AG04449 (cell line): ENCODE measurements around the gene ZNF140.

Experiments
- CTCF ChIA-PET: fragments of 350-600 bp; formaldehyde crosslinking; extraction: SDS; loops from one replicate; lab custom pipeline; 2021; ENCODE audit warnings: antibody characterized with exemption; lab: Yijun Ruan, JAX
- POLR2A ChIA-PET: fragments of 400-600, 350-600 bp; formaldehyde crosslinking; extraction: SDS; loops from one replicate; lab custom pipeline; 2020; ENCODE audit warnings: antibody characterized with exemption, inconsistent platforms; lab: Yijun Ruan, JAX
- DNase-seq: peaks from one replicate; pipeline ENCODE4 v3.0.0-alpha.2; 2010; ENCODE audit warnings: low read depth, low spot score
- H3K4me3 ChIP-seq: 2 replicates; pipeline ENCODE4 v1.5.1; 2011; ENCODE audit warnings: low read depth, mild to moderate bottlenecking, control low read depth, low read length
- CTCF ChIP-seq: IDR thresholded peaks from one replicate; pipeline ENCODE4 v1.5.1; 2011; ENCODE audit warnings: mild to moderate bottlenecking, moderate library complexity, low read length, control low read depth, inconsistent platforms; ENCODE audit not compliant: insufficient read depth; ENCODE audit errors: missing control alignments

Gene ZNF140

GRCh38 chr12:133124674-133125073 lies 44.0 kb downstream of the ZNF140 start:
- POLR2A ChIA-PET: no interaction called here
- CTCF ChIA-PET: no interaction called here
- no peak for TF ChIP-seq CTCF
- H3K4me3 ChIP-seq: no peak overlapping the region
- no peak for DNase-seq

- ChIA-PET POLR2A (interaction anchor here (1.2 to 1.4 kb wide), 2 partner anchors 50 to 52 kb away, joined by 4 to 5 read pairs; partner anchors contain the start of gene ZNF268), CTCF (no interaction called here)
- no peak for DNase-seq
- TF ChIP-seq CTCF: no peak
- peak overlapping the region; percentile 93 for H3K4me3 ChIP-seq
Observed at GRCh38 chr12:133129368-133130037, 48.8 kb downstream of the ZNF140 start.

- POLR2A ChIA-PET: interaction anchor here (0.6 to 1.4 kb wide), 3 partner anchors 17 to 51 kb away, joined by 3 to 5 read pairs (median 4); partner anchors contain the start of gene ZNF268
- H3K4me3 ChIP-seq: peak within 1 kb of the TSS; percentile 93
- no peak for TF ChIP-seq CTCF
- DNase-seq: peak; percentile 55
- CTCF ChIA-PET: interaction anchor here (0.7 kb wide), 1 partner anchor 51 kb away, joined by 3 read pairs; the partner anchor contains the start of gene ZNF268
Observed at GRCh38 chr12:133130038-133130807, 49.5 kb downstream of the ZNF140 start, which contains the start of the genes ZNF10 and ZNF891. TSS of gene ZNF10 (plus strand) at chr12:133130627. CDS start at chr12:133144493, 13,866 bp downstream. TSS of gene ZNF891 (minus strand) at chr12:133130274. CDS start at chr12:133121918, 8,356 bp downstream.

- TF ChIP-seq CTCF: no peak
- H3K4me3 ChIP-seq: peak overlapping the region; percentile 93
- DNase-seq: no peak
- CTCF ChIA-PET: interaction anchor here (0.7 to 1.3 kb wide), 2 partner anchors 50 kb away, joined by 3 to 4 read pairs; partner anchors contain the start of gene ZNF268
- POLR2A ChIA-PET: interaction anchor here (1.2 to 1.4 kb wide), 2 partner anchors 51 kb away, joined by 4 to 5 read pairs; partner anchors contain the start of gene ZNF268
Observed at GRCh38 chr12:133130808-133131128, 50.0 kb downstream of the ZNF140 start.

- no peak for TF ChIP-seq CTCF
- ChIA-PET POLR2A (no interaction called here), CTCF (no interaction called here)
- no peak for DNase-seq
- H3K4me3 ChIP-seq: no peak overlapping the region
Observed at GRCh38 chr12:133135747-133136146, 55.0 kb downstream of the ZNF140 start.

GRCh38 chr12:133145981-133146380 lies 65.3 kb downstream of the ZNF140 start:
- CTCF ChIA-PET: no interaction called here
- H3K4me3 ChIP-seq: no peak overlapping the region
- TF ChIP-seq CTCF: no peak
- no peak for DNase-seq
- POLR2A ChIA-PET: no interaction called here
